ENCODE data around the gene CELF6.

- no peak for TF ChIP-seq POLR2A (IDR thresholded peaks at IDR 0.05; ENCODE audit: low read length)
- TF ChIP-seq GATA1 (IDR thresholded peaks at IDR 0.05; ENCODE audit: low read depth, low read length) = no peak
Measured at GRCh38 chr15:72271221-72271620, 48.7 kb downstream of the CELF6 start.

All from erythroblast (primary cell).